CD4-positive, alpha-beta T cell treated with Interleukin-12 subunit alpha and Interleukin-12 subunit beta, for 1 hour (primary cell): Measurements from ENCODE around the gene HMGA1.
A peak's percentile ranks its signal among the peaks of the same experiment; 100 is the strongest.

Experiments
- DNase-seq: peaks from one replicate; pipeline ENCODE4 v3.0.0-alpha.2; 2020

Gene HMGA1

GRCh38 chr6:34236443-34237315, at the start of gene HMGA1:
TSS of gene HMGA1 (plus strand) at chr6:34236873. CDS start at chr6:34240781, 3,908 bp downstream.
- DNase-seq, result peak; percentile 92

- peak; percentile 42 for DNase-seq
Observed at GRCh38 chr6:34189806-34190503, 46.7 kb upstream of the HMGA1 start.

GRCh38 chr6:34190504-34191122, 46.1 kb upstream of the HMGA1 start:
- no peak for DNase-seq

- DNase-seq, result no peak
Observed at GRCh38 chr6:34194772-34195171, 41.9 kb upstream of the HMGA1 start.

GRCh38 chr6:34195726-34196115, 41.0 kb upstream of the HMGA1 start:
- no peak for DNase-seq

GRCh38 chr6:34196116-34196832, 40.4 kb upstream of the HMGA1 start:
- peak; percentile 90 for DNase-seq

GRCh38 chr6:34196833-34197195, 39.9 kb upstream of the HMGA1 start:
- DNase-seq, result no peak

- DNase-seq, result no peak
Observed at GRCh38 chr6:34200340-34200971, 36.2 kb upstream of the HMGA1 start.

- no peak for DNase-seq
Observed at GRCh38 chr6:34201455-34202107, 35.1 kb upstream of the HMGA1 start.

- no peak for DNase-seq
Observed at GRCh38 chr6:34202329-34203201, 34.1 kb upstream of the HMGA1 start.

GRCh38 chr6:34204693-34205092, 32.0 kb upstream of the HMGA1 start:
- no peak for DNase-seq

GRCh38 chr6:34205466-34205865, 31.2 kb upstream of the HMGA1 start:
- DNase-seq, result no peak

- no peak for DNase-seq
Observed at GRCh38 chr6:34205916-34206315, 30.8 kb upstream of the HMGA1 start.

- no peak for DNase-seq
Observed at GRCh38 chr6:34206726-34207125, 29.9 kb upstream of the HMGA1 start.

- no peak for DNase-seq
Observed at GRCh38 chr6:34207695-34208443, 28.8 kb upstream of the HMGA1 start.

- no peak for DNase-seq
Observed at GRCh38 chr6:34213772-34214171, 22.9 kb upstream of the HMGA1 start.

GRCh38 chr6:34218691-34219090, 18.0 kb upstream of the HMGA1 start:
- DNase-seq, result no peak

- DNase-seq, result no peak
Observed at GRCh38 chr6:34223381-34223955, 13.2 kb upstream of the HMGA1 start.

- DNase-seq, result peak; percentile 97
Observed at GRCh38 chr6:34223956-34224940, 12.4 kb upstream of the HMGA1 start.
